ENCODE measurements around the gene ZFY.
"Not testable (repeated sequence)": the region's sequence is repeated elsewhere in the genome, so short reads cannot be mapped to it uniquely, and the experiment has no call there.

Gene ZFY

DNA sequence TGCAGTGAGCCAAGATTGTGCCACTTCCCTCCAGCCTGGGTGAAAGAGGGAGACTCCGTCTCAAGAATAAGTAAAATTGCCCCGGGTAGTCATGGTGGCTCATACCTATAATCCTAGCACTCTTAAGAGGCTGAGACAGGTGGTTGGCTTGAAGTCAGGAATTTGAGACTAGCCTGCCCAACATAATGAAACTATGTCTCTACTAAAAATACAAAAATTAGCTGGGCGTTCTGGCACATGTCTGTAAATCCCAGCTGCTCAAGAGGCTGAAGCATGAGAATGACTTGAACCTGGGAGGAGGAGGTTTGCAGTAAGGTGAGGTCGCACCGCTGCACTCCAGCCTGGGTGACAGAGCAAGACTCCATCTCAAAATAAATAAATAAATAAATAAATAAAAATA lies 49.3 kb downstream of the ZFY start:
- no peak overlapping the region for H3K4me3 ChIP-seq (ENCODE audit: low read depth, low read length)
- TF ChIP-seq, protein P1, sequence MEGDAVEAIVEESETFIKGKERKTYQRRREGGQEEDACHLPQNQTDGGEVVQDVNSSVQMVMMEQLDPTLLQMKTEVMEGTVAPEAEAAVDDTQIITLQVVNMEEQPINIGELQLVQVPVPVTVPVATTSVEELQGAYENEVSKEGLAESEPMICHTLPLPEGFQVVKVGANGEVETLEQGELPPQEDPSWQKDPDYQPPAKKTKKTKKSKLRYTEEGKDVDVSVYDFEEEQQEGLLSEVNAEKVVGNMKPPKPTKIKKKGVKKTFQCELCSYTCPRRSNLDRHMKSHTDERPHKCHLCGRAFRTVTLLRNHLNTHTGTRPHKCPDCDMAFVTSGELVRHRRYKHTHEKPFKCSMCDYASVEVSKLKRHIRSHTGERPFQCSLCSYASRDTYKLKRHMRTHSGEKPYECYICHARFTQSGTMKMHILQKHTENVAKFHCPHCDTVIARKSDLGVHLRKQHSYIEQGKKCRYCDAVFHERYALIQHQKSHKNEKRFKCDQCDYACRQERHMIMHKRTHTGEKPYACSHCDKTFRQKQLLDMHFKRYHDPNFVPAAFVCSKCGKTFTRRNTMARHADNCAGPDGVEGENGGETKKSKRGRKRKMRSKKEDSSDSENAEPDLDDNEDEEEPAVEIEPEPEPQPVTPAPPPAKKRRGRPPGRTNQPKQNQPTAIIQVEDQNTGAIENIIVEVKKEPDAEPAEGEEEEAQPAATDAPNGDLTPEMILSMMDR (IDR thresholded peaks at IDR 0.05; ENCODE audit: insufficient read depth, low read length, missing control alignments), result no peak
- CTCF ChIA-PET, result no interaction called here
- DNase-seq (ENCODE audit: low read depth, low spot score), result no peak
- POLR2A ChIA-PET, result no interaction called here

DNA sequence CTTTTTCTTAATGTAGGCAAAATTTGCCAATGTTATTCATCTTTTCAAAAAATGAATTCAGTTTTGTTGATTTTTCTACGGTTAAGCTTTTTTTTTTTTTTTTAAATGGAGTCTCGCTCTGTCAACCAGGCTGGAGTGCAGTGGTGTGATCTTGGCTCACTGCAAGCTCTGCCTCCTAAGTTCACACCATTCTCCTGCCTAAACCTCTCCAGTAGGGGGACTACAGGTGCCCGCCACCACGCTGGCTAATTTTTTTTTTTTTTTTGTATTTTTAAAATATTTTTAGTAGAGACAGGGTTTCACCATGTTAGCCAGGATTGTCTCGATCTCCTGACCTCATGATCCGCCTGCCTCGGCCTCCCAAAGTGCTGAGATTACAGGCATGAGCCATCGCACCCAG lies 52.0 kb downstream of the ZFY start:
- POLR2A ChIA-PET; CTCF ChIA-PET; H3K4me3 ChIP-seq (ENCODE audit: low read depth, low read length); DNase-seq (ENCODE audit: low read depth, low spot score): not testable (repeated sequence)

DNA sequence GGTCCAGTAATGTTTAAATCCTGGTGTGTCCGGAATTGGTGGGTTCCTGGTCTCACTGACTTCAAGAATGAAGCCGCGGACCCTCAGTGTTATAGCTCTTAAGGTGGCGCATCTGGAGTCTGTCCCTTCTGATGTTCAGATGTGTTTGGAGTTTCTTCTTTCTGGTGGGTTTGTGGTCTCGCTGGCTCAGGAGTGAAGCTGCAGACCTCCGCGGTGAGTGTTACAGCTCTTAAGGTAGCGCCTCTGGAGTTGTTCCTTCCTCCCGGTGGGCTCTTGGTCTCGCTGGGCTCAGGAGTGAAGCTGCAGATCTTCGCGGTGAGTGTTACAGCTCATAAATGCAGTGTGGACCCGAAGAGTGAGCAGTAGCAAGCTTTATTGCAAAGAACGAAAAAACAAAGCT lies 62.2 kb downstream of the ZFY start:
- DNase-seq (ENCODE audit: low read depth, low spot score); POLR2A ChIA-PET; CTCF ChIA-PET; H3K4me3 ChIP-seq (ENCODE audit: low read depth, low read length): not testable (repeated sequence)

DNA sequence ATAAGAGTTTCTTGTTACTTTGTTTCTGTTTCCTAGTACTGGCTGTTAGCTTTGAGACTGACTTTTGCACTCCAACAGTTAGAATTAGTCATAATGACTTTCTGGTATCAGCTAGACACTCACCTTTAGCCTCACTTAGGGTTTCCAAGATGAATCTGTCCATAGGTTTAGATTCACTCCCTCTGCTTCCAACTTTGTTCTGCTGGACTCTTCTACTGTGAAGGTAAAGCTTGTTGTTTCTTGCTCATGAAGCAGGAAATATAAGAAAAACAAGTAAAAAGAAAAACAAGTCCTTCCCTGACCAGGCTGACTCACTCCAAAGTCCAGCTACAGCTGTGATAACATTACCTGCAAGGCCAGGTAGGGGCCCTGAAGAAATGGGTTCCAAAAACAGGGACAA lies 67.0 kb downstream of the ZFY start:
- DNase-seq (ENCODE audit: low read depth, low spot score), result no peak
- POLR2A ChIA-PET, result no interaction called here
- CTCF ChIA-PET, result no interaction called here
- H3K4me3 ChIP-seq (ENCODE audit: low read depth, low read length), result no peak overlapping the region
- TF ChIP-seq, protein P1 (IDR thresholded peaks at IDR 0.05; ENCODE audit: insufficient read depth, low read length, missing control alignments), result no peak

DNA sequence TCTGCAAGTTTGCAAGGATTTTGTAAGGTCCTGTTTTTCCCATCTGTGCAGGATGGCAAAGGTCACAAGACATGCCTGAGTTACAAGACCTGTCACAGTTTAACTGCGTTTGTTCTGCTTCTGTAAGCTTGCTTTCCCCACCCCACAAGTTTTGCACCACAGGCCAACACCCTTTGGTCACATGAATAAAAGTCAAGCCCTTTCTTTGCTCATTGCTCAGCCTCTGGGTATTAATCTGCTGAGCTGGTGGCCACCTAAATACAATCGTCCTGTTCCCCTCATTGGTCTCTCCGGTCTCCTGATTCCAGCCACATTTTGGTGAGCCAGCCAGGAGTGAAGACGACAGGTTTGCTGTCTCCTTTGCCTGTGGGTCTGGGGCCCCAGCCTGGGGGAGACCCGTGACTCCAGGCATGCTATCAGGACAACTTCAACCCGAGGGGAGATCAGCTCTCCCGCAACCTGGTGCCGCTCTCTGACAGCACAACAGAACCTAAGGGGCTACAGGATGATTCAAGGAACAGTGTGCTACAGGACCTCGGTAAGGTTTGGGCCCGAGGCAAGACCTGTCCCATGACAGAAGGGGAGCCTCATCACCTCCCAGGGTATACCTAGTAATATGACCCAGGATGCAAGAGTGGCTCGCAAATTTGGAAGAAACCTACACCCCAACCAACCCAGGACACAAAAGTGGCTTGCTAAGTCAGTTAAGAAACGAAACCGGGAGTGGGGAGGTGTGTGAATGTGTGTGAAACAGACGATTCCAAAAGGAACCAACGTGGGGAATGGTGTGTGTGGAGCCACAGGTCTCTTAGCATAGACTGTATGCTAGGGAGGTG lies 67.7 kb downstream of the ZFY start:
- ChIA-PET CTCF (no interaction called here), POLR2A (no interaction called here)
- DNase-seq (ENCODE audit: low read depth, low spot score), result no peak
- H3K4me3 ChIP-seq (ENCODE audit: low read depth, low read length), result peak overlapping the region; percentile 51
- TF ChIP-seq, protein P1 (IDR thresholded peaks at IDR 0.05; ENCODE audit: insufficient read depth, low read length, missing control alignments), result no peak

DNA sequence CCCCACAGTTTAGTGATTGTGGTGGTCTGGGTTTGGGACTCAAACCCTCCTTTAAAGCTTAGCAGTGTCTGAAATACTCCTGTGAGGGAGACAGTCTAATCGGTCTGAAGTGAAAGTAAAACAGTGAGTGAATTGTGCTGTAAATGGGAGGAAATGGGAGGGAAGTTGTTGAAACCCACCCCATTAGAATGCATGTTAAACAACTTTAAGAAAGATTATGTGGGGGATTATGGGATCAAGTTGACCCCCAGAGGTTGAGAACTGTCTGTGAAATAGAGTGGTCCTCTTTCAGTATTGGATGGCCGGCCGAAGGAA lies 68.3 kb downstream of the ZFY start:
- CTCF ChIA-PET, result no interaction called here
- POLR2A ChIA-PET, result no interaction called here
- DNase-seq (ENCODE audit: low read depth, low spot score), result no peak
- H3K4me3 ChIP-seq (ENCODE audit: low read depth, low read length), result peak overlapping the region; percentile 51
- TF ChIP-seq, protein P1 (IDR thresholded peaks at IDR 0.05; ENCODE audit: insufficient read depth, low read length, missing control alignments), result no peak

DNA sequence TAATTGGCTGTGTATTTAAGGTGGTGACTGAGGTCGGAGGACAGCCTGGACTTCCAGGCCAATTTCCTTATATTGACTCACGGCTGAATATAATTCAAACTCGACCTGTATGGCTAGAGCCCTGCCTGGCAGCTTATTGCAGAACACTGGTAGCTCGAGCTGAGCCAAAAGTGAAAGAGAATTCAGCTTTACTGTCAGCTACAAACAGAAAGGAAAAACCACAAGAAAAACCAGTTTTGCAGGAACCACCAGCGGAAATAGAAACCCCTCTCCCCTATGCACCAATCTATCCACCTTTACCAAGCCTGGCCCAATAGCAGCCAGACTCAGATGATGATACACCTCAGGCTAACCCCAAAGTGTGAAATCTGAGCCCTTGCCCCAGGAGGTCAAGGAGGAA lies 68.7 kb downstream of the ZFY start:
- H3K4me3 ChIP-seq (ENCODE audit: low read depth, low read length), result peak overlapping the region; percentile 51
- TF ChIP-seq, protein P1 (IDR thresholded peaks at IDR 0.05; ENCODE audit: insufficient read depth, low read length, missing control alignments), result no peak
- ChIA-PET POLR2A (no interaction called here), CTCF (no interaction called here)
- DNase-seq (ENCODE audit: low read depth, low spot score), result no peak

DNA sequence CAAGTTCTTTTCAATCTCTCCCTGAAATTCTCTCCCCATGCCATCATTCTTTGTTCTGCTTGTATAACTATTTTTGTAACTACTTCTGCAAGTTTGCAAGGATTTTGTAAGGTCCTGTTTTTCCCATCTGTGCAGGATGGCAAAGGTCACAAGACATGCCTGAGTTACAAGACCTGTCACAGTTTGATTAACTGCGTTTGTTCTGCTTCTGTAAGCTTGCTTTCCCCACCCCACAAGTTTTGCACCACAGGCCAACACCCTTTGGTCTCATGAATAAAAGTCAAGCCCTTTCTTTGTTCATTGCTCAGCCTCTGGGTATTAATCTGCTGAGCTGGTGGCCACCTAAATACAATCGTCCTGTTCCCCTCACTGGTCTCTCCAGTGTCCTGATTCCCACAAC lies 70.8 kb downstream of the ZFY start:
- H3K4me3 ChIP-seq (ENCODE audit: low read depth, low read length); DNase-seq (ENCODE audit: low read depth, low spot score); CTCF ChIA-PET; POLR2A ChIA-PET: not testable (repeated sequence)
